GM12878 (cell line): ENCODE measurements around the gene RERG. TPM values are rescaled to one million over a fixed set of nuclear protein-coding genes. Genes with fewer than 3 reads are reported as not detected.

Experiments used
- ATAC-seq: fragments of 200-7000 bp; cut with Tn5 transposase; 3 replicates; pipeline ENCODE4 v1.9.1; 2020; ENCODE audit warnings: mild to moderate bottlenecking, moderate library complexity
- BruUV-seq: library from RNA; stranded (reverse); fragments of 400-500 nt; replicated peaks from 2 replicates; lab custom pipeline; 2021; lab: Mats Ljungman, UMichigan
- CTCF ChIA-PET: fragments of 300-600 bp; sonication (Branson Sonifier 250); formaldehyde crosslinking; extraction: SDS; loops from one replicate; lab custom pipeline; 2021; ENCODE audit warnings: inconsistent platforms; lab: Yijun Ruan, JAX
- POLR2A ChIA-PET: fragments of 350-600 bp; formaldehyde crosslinking; extraction: SDS; loops from one replicate; lab custom pipeline; 2021; ENCODE audit warnings: inconsistent platforms; lab: Charles Lee
- RAD21 ChIA-PET: fragments of 300-600 bp; sonication (Branson Sonifier 250); formaldehyde crosslinking; loops from one replicate; lab custom pipeline; 2023; ENCODE audit warnings: antibody characterized with exemption; ENCODE audit not compliant: unreplicated experiment; lab: Charles Lee
- SMC1A ChIA-PET: fragments of 300-600 bp; sonication (Branson Sonifier 250); formaldehyde crosslinking; loops from one replicate; lab custom pipeline; 2023; ENCODE audit not compliant: unreplicated experiment, uncharacterized antibody; lab: Charles Lee
- DNase-seq: peaks from one replicate; pipeline ENCODE4 v3.0.0-alpha.2; 2011; ENCODE audit warnings: low read depth, low spot score
- FAIRE-seq: peaks from 3 replicates; lab custom pipeline; 2011; peaks lifted over from hg19 to GRCh38; lab: Jason Lieb, UNC
- H2AFZ ChIP-seq: 2 replicates; pipeline ENCODE4 v1.6.0; 2011; ENCODE audit warnings: low read depth, low read length, control low read depth; ENCODE audit not compliant: control insufficient read depth
- H3K27ac ChIP-seq: 2 replicates; pipeline ENCODE4 v1.5.1; 2011; ENCODE audit warnings: control low read depth; ENCODE audit not compliant: control insufficient read depth, insufficient read depth
- H3K27me3 ChIP-seq, 2 experiments: replicated peaks in 1 of 2; 2 replicates each; pipeline versions ENCODE4 v1.6.0 to v1.6.1; 2011; ENCODE audit warnings: low read length in 1 of 2; ENCODE audit not compliant: control insufficient read depth in 2 of 2, insufficient read depth in 2 of 2
- H3K36me3 ChIP-seq, 2 experiments: 2 replicates each; pipeline ENCODE4 v1.5.1; 2011; ENCODE audit warnings: low read length in 1 of 2; ENCODE audit not compliant: control insufficient read depth in 2 of 2, insufficient read depth in 2 of 2
- H3K4me1 ChIP-seq: 2 replicates; pipeline ENCODE4 v1.6.1; 2011; ENCODE audit warnings: mild to moderate bottlenecking, low read length, moderate library complexity, mixed read lengths; ENCODE audit not compliant: control insufficient read depth, insufficient read depth
- H3K4me2 ChIP-seq: 2 replicates; pipeline ENCODE4 v1.6.0; 2011; ENCODE audit warnings: control low read depth; ENCODE audit not compliant: control insufficient read depth, insufficient read depth
- H3K4me3 ChIP-seq: fragments of 200-600 bp; sonication (generic); 2 replicates; pipeline ENCODE4 v1.5.1; 2016
- H3K79me2 ChIP-seq: 2 replicates; pipeline ENCODE4 v1.6.0; 2011; ENCODE audit warnings: low read length; ENCODE audit not compliant: control insufficient read depth, insufficient read depth
- H3K9ac ChIP-seq: 2 replicates; pipeline ENCODE4 v1.8.0; 2011; ENCODE audit warnings: low read length, control low read depth, mixed read lengths; ENCODE audit not compliant: control insufficient read depth, insufficient read depth
- H3K9me3 ChIP-seq: replicated peaks from 3 replicates; pipeline ENCODE4 v1.5.1; 2011; ENCODE audit warnings: mild to moderate bottlenecking, low read length; ENCODE audit not compliant: control insufficient read depth, insufficient read depth
- H4K20me1 ChIP-seq: 2 replicates; pipeline ENCODE4 v1.6.0; 2011; ENCODE audit not compliant: control insufficient read depth, insufficient read depth
- BHLHE40 ChIP-seq, 2 experiments: fragments of 450-650 bp in 1 of 2; IDR thresholded peaks; 2 replicates each; pipeline ENCODE4 v1.6.1; 2011 to 2017; ENCODE audit warnings: low read depth in 2 of 2, borderline replicate concordance in 1 of 2, improper control_type of control experiment in 1 of 2, low read length in 1 of 2, mild to moderate bottlenecking in 1 of 2
- CBX5 ChIP-seq: sonication (generic); IDR thresholded peaks from 2 replicates; pipeline ENCODE4 v1.6.1; 2016; ENCODE audit warnings: low read depth, moderate library complexity, mild to moderate bottlenecking, inconsistent platforms
- CUX1 ChIP-seq: IDR thresholded peaks from 2 replicates; pipeline ENCODE4 v1.6.1; 2012; ENCODE audit warnings: improper control_type of control experiment, low read depth, low read length; ENCODE audit not compliant: insufficient replicate concordance
- GABPA ChIP-seq: IDR thresholded peaks from 2 replicates; pipeline ENCODE4 v1.6.1; 2014; ENCODE audit warnings: antibody characterized with exemption, low read depth, mild to moderate bottlenecking, inconsistent platforms
- GATAD2B ChIP-seq: fragments of 450-650 bp; conservative IDR thresholded peaks from 2 replicates; pipeline ENCODE4 v1.6.1; 2017; ENCODE audit warnings: low read depth, mild to moderate bottlenecking, moderate library complexity
- JUND ChIP-seq: IDR thresholded peaks from 2 replicates; pipeline ENCODE4 v1.6.1; 2012; ENCODE audit warnings: low read depth, mild to moderate bottlenecking, low read length, improper control_type of control experiment, moderate library complexity
- MEF2A ChIP-seq: IDR thresholded peaks from 2 replicates; pipeline ENCODE4 v1.6.1; 2011; ENCODE audit warnings: low read depth, mild to moderate bottlenecking, low read length, moderate library complexity; ENCODE audit not compliant: insufficient read depth
- NFIC ChIP-seq: IDR thresholded peaks from 2 replicates; pipeline ENCODE4 v1.6.1; 2012; ENCODE audit warnings: low read depth, mild to moderate bottlenecking, inconsistent platforms, low read length, moderate library complexity
- NR2C2 ChIP-seq: IDR thresholded peaks from 2 replicates; pipeline ENCODE4 v1.6.1; 2011; ENCODE audit warnings: borderline replicate concordance, low read depth; ENCODE audit not compliant: control insufficient read depth, insufficient read length
- SMAD1 ChIP-seq: fragments of 450-650 bp; IDR thresholded peaks from 2 replicates; pipeline ENCODE4 v1.6.1; 2018; ENCODE audit warnings: mild to moderate bottlenecking, low read depth; ENCODE audit not compliant: partially characterized antibody
- SMARCA5 ChIP-seq: fragments of 450-650 bp; IDR thresholded peaks from 2 replicates; pipeline ENCODE4 v1.6.1; 2017; ENCODE audit warnings: mild to moderate bottlenecking
- TAF1 ChIP-seq: IDR thresholded peaks from 2 replicates; pipeline ENCODE4 v1.6.1; 2011; ENCODE audit warnings: mild to moderate bottlenecking, low read depth, low read length, borderline replicate concordance
- ZBTB4 ChIP-seq: fragments of 450-650 bp; formaldehyde crosslinking; IDR thresholded peaks from 2 replicates; pipeline ENCODE4 v1.4.0; 2022; ENCODE audit warnings: mild to moderate bottlenecking, moderate library complexity
- ZSCAN29 ChIP-seq: fragments of 450-650 bp; IDR thresholded peaks from 2 replicates; pipeline ENCODE4 v1.6.1; 2017; ENCODE audit warnings: mild to moderate bottlenecking, moderate library complexity
- WGBS: methylation state at CpG from one replicate; pipeline ENCODE4 v1.1.6; 2016; ENCODE audit warnings: low lambda C conversion rate; ENCODE audit not compliant: insufficient replicate concordance, insufficient coverage; ENCODE audit errors: missing lambda C conversion rate; 5-methylcytosine and 5-hydroxymethylcytosine counted together
- in situ Hi-C: fragments of 300-500 bp; cut with MboI; formaldehyde crosslinking; loops from 9 replicates; pipeline ENCODE4 v1.14.3; 2018; ENCODE audit warnings: mixed read lengths
- intact Hi-C: fragments of 100-400 bp; cut with micrococcal nuclease; formaldehyde crosslinking; loops from one replicate; pipeline ENCODE4 v1.14.2; 2022; ENCODE audit not compliant: unreplicated experiment
- polyA plus RNA-seq, 11 experiments: library from polyadenylated mRNA; depleted of rRNA in 4 of 11; unstranded in 6 of 11; stranded (reverse) in 5 of 11; fragments of >200 nt; fragmentation: Nextera tagmentation in 4 of 11; fragmentation: Illumina TruSeq in 1 of 11; extraction: Ambion mirVana in 4 of 11; extraction: Trizol in 1 of 11; gene quantifications; 1 replicate in 1 of 11; 2 replicates in 10 of 11; pipeline versions ENCODE4 v1.2.1 to v1.2.3, GENCODE V29; 2011 to 2016; ENCODE audit warnings: inconsistent platforms in 2 of 11, missing spikeins in 2 of 11, low read depth in 1 of 11
- total RNA-seq, 4 experiments: library from RNA; depleted of rRNA in 3 of 4; stranded (reverse); fragments of >200 nt in 3 of 4; fragmentation: Illumina TruSeq in 1 of 4; extraction: Trizol in 1 of 4; gene quantifications; 2 replicates each; pipeline versions ENCODE4 v1.2.1 to v1.2.3, GENCODE V29; 2013 to 2021

RERG gene
- total and polyA plus RNA-seq, 10 of the 15 experiments (the other 5 are each of a cell fraction or from before 2014, with no cell fraction given): 0.03 to 5.3 (median 0.05) TPM; not detected in 5

- TF ChIP-seq CUX1 (no peak), CBX5 (no peak)
- TF ChIP-seq, all 136 proteins: peak for 0
Measured at GRCh38 chr12:15201056-15201455, 20.2 kb downstream of the RERG start (continued).

- H3K9ac ChIP-seq: no peak overlapping the region
- FAIRE-seq (no peak), ATAC-seq (no peak), DNase-seq (no peak)
- no peak overlapping the region for H2AFZ ChIP-seq
- POLR2A ChIA-PET: no interaction called here
- in situ Hi-C loops (no loop called here), intact Hi-C loops (loop anchor here (5.0 kb wide), 1 partner anchor 183 kb away; no protein-coding TSS in a partner anchor)
- SMC1A ChIA-PET: interaction anchor here (1.0 to 1.8 kb wide), 2 partner anchors 9 to 11 kb away, joined by 3 to 4 read pairs; no protein-coding TSS in a partner anchor
- H3K27ac ChIP-seq: no peak overlapping the region
- H3K4me3 ChIP-seq: no peak overlapping the region
- H3K27me3 ChIP-seq: no peaks in the 10 kb centered on the region
- H3K4me2 ChIP-seq: no peak overlapping the region
- H3K79me2 ChIP-seq: no peaks in the 10 kb centered on the region
- no peaks in the 10 kb centered on the region for H3K9me3 ChIP-seq
- no peaks in the 10 kb centered on the region for H4K20me1 ChIP-seq
- BruUV-seq: no TSS peak
- H3K4me1 ChIP-seq: no peaks in the 10 kb centered on the region
- RAD21 ChIA-PET: no interaction called here
- CTCF ChIA-PET: interaction anchor here (2.8 kb wide), 1 partner anchor 19 kb away, joined by 10 read pairs; the partner anchor contains the start of gene RERG
- H3K36me3 ChIP-seq: no peaks in the 10 kb centered on the region
- 93% methylated on average over 2 of the region's 2 CpGs for WGBS
- TF ChIP-seq GATAD2B (no peak), BHLHE40 (IDR thresholded peaks at IDR 0.05; ENCODE audit: borderline replicate concordance in 1 of 2, low read depth in 2 of 2, low read length in 1 of 2) (no peak), ZSCAN29 (no peak), NR2C2 (no peak), SMAD1 (no peak), ZBTB4 (no peak), NFIC (no peak), TAF1 (no peak), GABPA (no peak), SMARCA5 (no peak), MEF2A (no peak), JUND (no peak)
Measured at GRCh38 chr12:15200641-15201040, 20.6 kb downstream of the RERG start.
